IMR-90 (cell line): Measurements from ENCODE around the gene PSMC5. TPM values are rescaled to one million over a fixed set of nuclear protein-coding genes. Genes with fewer than 3 reads are reported as not detected.

Experiments used
- ATAC-seq: fragments of 200-7000 bp; cut with Tn5 transposase; 2 replicates; pipeline ENCODE4 v1.9.1; 2020; ENCODE audit warnings: low read depth, mild to moderate bottlenecking, moderate library complexity
- BruUV-seq: library from RNA; stranded (reverse); fragments of 400-500 nt; replicated peaks from 2 replicates; lab custom pipeline; 2021; lab: Mats Ljungman, UMichigan
- CTCF ChIA-PET: fragments of 300-600 bp; formaldehyde crosslinking; extraction: SDS; loops from one replicate; lab custom pipeline; 2021; ENCODE audit warnings: antibody characterized with exemption; lab: Yijun Ruan, JAX
- POLR2A ChIA-PET: fragments of 300-600 bp; sonication (Branson Sonifier 250); formaldehyde crosslinking; loops from one replicate; lab custom pipeline; 2022; ENCODE audit warnings: antibody characterized with exemption; ENCODE audit not compliant: unreplicated experiment; lab: Charles Lee
- DNase-seq: peaks from one replicate; pipeline ENCODE4 v3.0.0; 2013
- H2AFZ ChIP-seq: replicated peaks from 2 replicates; pipeline ENCODE3; 2013; ENCODE audit warnings: low read length, mild to moderate bottlenecking; ENCODE audit not compliant: poor library complexity
- H2AK5ac ChIP-seq: 2 replicates; pipeline ENCODE4 v1.6.1; 2013; ENCODE audit warnings: low read depth, low read length, inconsistent platforms
- H2AK9ac ChIP-seq: replicated peaks from 2 replicates; pipeline ENCODE3; 2013; ENCODE audit warnings: mild to moderate bottlenecking, low read depth, low read length, moderate library complexity; ENCODE audit not compliant: poor library complexity
- H2BK120ac ChIP-seq: 2 replicates; pipeline ENCODE4 v1.6.1; 2013; ENCODE audit warnings: low read depth, low read length, inconsistent platforms
- H2BK15ac ChIP-seq: 3 replicates; pipeline ENCODE4 v1.6.1; 2013; ENCODE audit warnings: low read depth, low read length, inconsistent platforms
- H2BK20ac ChIP-seq: 2 replicates; pipeline ENCODE4 v1.6.1; 2013; ENCODE audit warnings: low read depth, mild to moderate bottlenecking, inconsistent platforms, low read length, moderate library complexity
- H2BK5ac ChIP-seq: 2 replicates; pipeline ENCODE4 v1.6.1; 2013; ENCODE audit warnings: mild to moderate bottlenecking, low read depth, low read length, inconsistent platforms; ENCODE audit not compliant: poor library complexity, severe bottlenecking
- H3K14ac ChIP-seq: replicated peaks from 2 replicates; pipeline ENCODE4 v1.6.1; 2013; ENCODE audit warnings: low read depth, low read length, inconsistent platforms
- H3K18ac ChIP-seq: 2 replicates; pipeline ENCODE4 v1.6.1; 2013; ENCODE audit warnings: low read depth, low read length, control low read depth
- H3K23ac ChIP-seq: 2 replicates; pipeline ENCODE4 v1.6.1; 2013; ENCODE audit warnings: low read depth, low read length, inconsistent platforms
- H3K27ac ChIP-seq: 2 replicates; pipeline ENCODE4 v1.5.1; 2013; ENCODE audit warnings: mild to moderate bottlenecking, control low read depth, low read length; ENCODE audit not compliant: insufficient read depth
- H3K27me3 ChIP-seq: 2 replicates; pipeline ENCODE4 v1.6.1; 2013; ENCODE audit warnings: low read length; ENCODE audit not compliant: control insufficient read depth, insufficient read depth
- H3K36me3 ChIP-seq: 2 replicates; pipeline ENCODE4 v1.6.1; 2013; ENCODE audit warnings: low read length, mixed read lengths; ENCODE audit not compliant: control insufficient read depth, insufficient read depth
- H3K4ac ChIP-seq: 2 replicates; pipeline ENCODE4 v1.6.1; 2013; ENCODE audit warnings: low read depth, low read length, inconsistent platforms
- H3K4me1 ChIP-seq: 2 replicates; pipeline ENCODE4 v1.6.1; 2013; ENCODE audit warnings: low read length, mixed read lengths; ENCODE audit not compliant: control insufficient read depth, insufficient read depth
- H3K4me2 ChIP-seq: 2 replicates; pipeline ENCODE4 v1.6.1; 2013; ENCODE audit warnings: low read depth, mild to moderate bottlenecking, control low read depth, low read length, moderate library complexity
- H3K4me3 ChIP-seq: 2 replicates; pipeline ENCODE4 v1.5.1; 2013; ENCODE audit warnings: low read depth, mild to moderate bottlenecking, control low read depth, low read length, moderate library complexity; ENCODE audit not compliant: insufficient read depth
- H3K56ac ChIP-seq: 2 replicates; pipeline ENCODE4 v1.6.1; 2013; ENCODE audit warnings: low read length, inconsistent platforms; ENCODE audit not compliant: insufficient read depth; ENCODE audit errors: extremely low read depth
- H3K79me1 ChIP-seq, 2 experiments: 2 replicates each; pipeline ENCODE4 v1.6.1; 2013; ENCODE audit warnings: low read length in 2 of 2, inconsistent platforms in 1 of 2, low read depth in 1 of 2
- H3K9ac ChIP-seq: 2 replicates; pipeline ENCODE4 v1.6.1; 2013; ENCODE audit warnings: low read depth, low read length, control low read depth
- H3K9me1 ChIP-seq: 2 replicates; pipeline ENCODE4 v1.6.1; 2013; ENCODE audit warnings: low read length, inconsistent platforms; ENCODE audit not compliant: insufficient read depth
- H3K9me3 ChIP-seq: 2 replicates; pipeline ENCODE4 v1.6.1; 2013; ENCODE audit warnings: low read length; ENCODE audit not compliant: control insufficient read depth, insufficient read depth
- H4K20me1 ChIP-seq: 2 replicates; pipeline ENCODE4 v1.6.1; 2013; ENCODE audit warnings: low read length, inconsistent platforms; ENCODE audit not compliant: insufficient read depth
- H4K5ac ChIP-seq: 2 replicates; pipeline ENCODE4 v1.6.1; 2013; ENCODE audit warnings: mild to moderate bottlenecking, low read depth, low read length, control low read depth
- H4K8ac ChIP-seq, 2 experiments: 2 replicates each; pipeline ENCODE4 v1.6.1; 2013; ENCODE audit warnings: low read depth in 2 of 2, low read length in 2 of 2, control low read depth in 1 of 2, inconsistent platforms in 1 of 2
- H4K91ac ChIP-seq: 2 replicates; pipeline ENCODE4 v1.6.1; 2013; ENCODE audit warnings: low read depth, low read length, inconsistent platforms; ENCODE audit not compliant: insufficient read depth
- BHLHE40 ChIP-seq: fragments of 150-350 bp; IDR thresholded peaks from 2 replicates; pipeline ENCODE4 v1.6.1; 2016; ENCODE audit warnings: mild to moderate bottlenecking, low read depth, low read length
- CEBPB ChIP-seq: IDR thresholded peaks from 2 replicates; pipeline ENCODE4 v1.6.1; 2012; ENCODE audit warnings: low read depth, low read length, improper control_type of control experiment
- CTCF ChIP-seq: conservative IDR thresholded peaks from 2 replicates; pipeline ENCODE4 v1.5.1; 2012; ENCODE audit warnings: mild to moderate bottlenecking, low read depth, low read length, improper control_type of control experiment
- ELK1 ChIP-seq: fragments of 150-350 bp; IDR thresholded peaks from 2 replicates; pipeline ENCODE4 v1.6.1; 2016; ENCODE audit warnings: low read depth, mild to moderate bottlenecking, low read length, moderate library complexity, borderline replicate concordance
- FOS ChIP-seq: fragments of 150-350 bp; IDR thresholded peaks from 2 replicates; pipeline ENCODE4 v1.6.1; 2016; ENCODE audit warnings: low read depth, low read length
- MAZ ChIP-seq: IDR thresholded peaks from 2 replicates; pipeline ENCODE4 v1.6.1; 2012; ENCODE audit warnings: low read depth, mild to moderate bottlenecking, low read length, improper control_type of control experiment, moderate library complexity, borderline replicate concordance
- MXI1 ChIP-seq: IDR thresholded peaks from 2 replicates; pipeline ENCODE4 v1.6.1; 2012; ENCODE audit warnings: low read depth, mild to moderate bottlenecking, low read length, moderate library complexity, borderline replicate concordance
- RAD21 ChIP-seq: IDR thresholded peaks from 2 replicates; pipeline ENCODE4 v1.6.1; 2012; ENCODE audit warnings: low read length, improper control_type of control experiment
- RCOR1 ChIP-seq: IDR thresholded peaks from 2 replicates; pipeline ENCODE4 v1.6.1; 2012; ENCODE audit warnings: mild to moderate bottlenecking, low read length, improper control_type of control experiment; ENCODE audit not compliant: insufficient replicate concordance
- RFX5 ChIP-seq: IDR thresholded peaks from 2 replicates; pipeline ENCODE4 v1.8.0; 2012; ENCODE audit warnings: low read depth, mild to moderate bottlenecking, low read length, moderate library complexity
- SMC3 ChIP-seq: fragments of 150-350 bp; IDR thresholded peaks from 2 replicates; pipeline ENCODE4 v1.6.1; 2016; ENCODE audit warnings: low read depth, mild to moderate bottlenecking, antibody characterized with exemption, low read length, moderate library complexity
- USF2 ChIP-seq: fragments of 150-350 bp; IDR thresholded peaks from 2 replicates; pipeline ENCODE4 v1.6.1; 2017; ENCODE audit warnings: mild to moderate bottlenecking, antibody characterized with exemption, low read length, low read depth
- WGBS, 2 experiments: methylation state at CpG; one replicate each; pipeline versions ENCODE4 v1.1.5 to v1.1.7; 2013; ENCODE audit warnings: missing lambda C conversion rate in 2 of 2; ENCODE audit not compliant: insufficient read length in 1 of 2; ENCODE audit errors: extremely low coverage in 2 of 2; 5-methylcytosine and 5-hydroxymethylcytosine counted together
- dilution Hi-C: fragments of 300-500 bp; cut with HindIII; formaldehyde crosslinking; loops from one replicate; pipeline ENCODE4 v1.14.3; 2018; ENCODE audit warnings: low sequenced_read_pairs; ENCODE audit not compliant: unreplicated experiment
- in situ Hi-C: fragments of 300-500 bp; cut with MboI; formaldehyde crosslinking; loops from 3 replicates; pipeline ENCODE4 v1.14.3; 2019; ENCODE audit warnings: low sequenced_read_pairs, inconsistent platforms, mixed read lengths
- intact Hi-C: fragments of 100-400 bp; cut with micrococcal nuclease; formaldehyde crosslinking; loops from 2 replicates; pipeline ENCODE4 v1.10.0; 2022
- polyA plus RNA-seq, 3 experiments: library from polyadenylated mRNA; depleted of rRNA; stranded (reverse); fragments of >200 nt; gene quantifications; 2 replicates each; pipeline ENCODE4 v1.2.3, GENCODE V29; 2012; ENCODE audit warnings: low replicate concordance in 1 of 3
- total RNA-seq: library from RNA; depleted of rRNA; stranded (reverse); fragments of >200 nt; gene quantifications from 2 replicates; pipeline ENCODE4 v1.2.3, GENCODE V29; 2012

Gene PSMC5
- total and polyA plus RNA-seq, 2 of the 4 experiments (the other 2 are of a cell fraction), result 105 to 165 TPM

GRCh38 chr17:63834431-63835166 lies 7.4 kb downstream of the PSMC5 start:
- H3K56ac ChIP-seq, result no peak overlapping the region
- peak overlapping the region; percentile 82 for H2AK9ac ChIP-seq
- intact Hi-C loops (no loop called here), dilution Hi-C loops (no loop called here), in situ Hi-C loops (no loop called here)
- H3K27ac ChIP-seq, result no peak overlapping the region
- H4K5ac ChIP-seq, result no peak overlapping the region
- 80% methylated on average over 2 of the region's 13 CpGs; no CpG with 5 or more reads in 1 of the 2 experiments for WGBS, 2 experiments
- BruUV-seq, result no TSS peak
- no peak overlapping the region for H3K4me3 ChIP-seq
- H4K8ac ChIP-seq, result no peak overlapping the region
- H3K18ac ChIP-seq, result no peak overlapping the region
- ChIA-PET CTCF (interaction anchor here (0.6 to 1.4 kb wide), 4 partner anchors 8 to 266 kb away, joined by 3 read pairs; no protein-coding TSS in a partner anchor), POLR2A (interaction anchor here (0.7 kb wide), 1 partner anchor 18 kb away, joined by 3 read pairs; no protein-coding TSS in a partner anchor)
- no peak overlapping the region for H2BK5ac ChIP-seq
- peaks cover 66% of the 10 kb centered on the region for H3K36me3 ChIP-seq
- H3K27me3 ChIP-seq, result no peaks in the 10 kb centered on the region
- H3K9me3 ChIP-seq, result no peaks in the 10 kb centered on the region
- peaks cover 3% of the 10 kb centered on the region for H3K9me1 ChIP-seq
- H3K79me1 ChIP-seq, result peaks cover 14 to 79% of the 10 kb centered on the region in 2 experiments
- no peak overlapping the region for H3K4ac ChIP-seq
- H2BK15ac ChIP-seq, result no peak overlapping the region
- peak; percentile 48 for TF ChIP-seq SMC3
- no peak for TF ChIP-seq RFX5
- TF ChIP-seq CTCF, result peak; percentile 94
- TF ChIP-seq CEBPB, result no peak
- peak; percentile 75 for TF ChIP-seq MAZ
- TF ChIP-seq FOS, result no peak
- peak; percentile 63 for TF ChIP-seq RAD21
- peak; percentile 16; the same call in 1 of the 2 replicates for TF ChIP-seq USF2
- TF ChIP-seq ELK1, result no peak
- no peak for TF ChIP-seq BHLHE40
- peak; percentile 64; the same call in 1 of the 2 replicates for TF ChIP-seq MXI1
- TF ChIP-seq RCOR1, result no peak
- no peak overlapping the region for H3K9ac ChIP-seq
- no peak overlapping the region for H3K4me2 ChIP-seq
- H2AK5ac ChIP-seq, result no peak overlapping the region
- no peak overlapping the region for H4K91ac ChIP-seq
- peaks cover 49% of the 10 kb centered on the region for H4K20me1 ChIP-seq
- peak; percentile 92 for ATAC-seq
- H3K4me1 ChIP-seq, result peaks cover 13% of the 10 kb centered on the region
- H2BK120ac ChIP-seq, result no peak overlapping the region
- H3K14ac ChIP-seq, result no peak overlapping the region
- no peak overlapping the region for H2BK20ac ChIP-seq
- H3K23ac ChIP-seq, result no peak overlapping the region
- peak; percentile 85 for DNase-seq
- H2AFZ ChIP-seq, result peak overlapping the region; percentile 4
